K562 (cell line): ENCODE measurements around the gene PRODH. TPM values are rescaled to one million over a fixed set of nuclear protein-coding genes. Genes with fewer than 3 reads are reported as not detected.
A peak's percentile ranks its signal among the peaks of the same experiment; 100 is the strongest.

ENCODE experiments used
- CHCHD3 ChIP-seq: fragments of 250-450 bp; sonication (Bioruptor Pico); IDR thresholded peaks from 2 replicates; pipeline ENCODE4 v2.1.2; 2022; ENCODE audit warnings: mild to moderate bottlenecking
- FOXA1 ChIP-seq: fragments of 450-650 bp; IDR thresholded peaks from 2 replicates; pipeline ENCODE4 v1.6.1; 2016; ENCODE audit warnings: mild to moderate bottlenecking, borderline replicate concordance
- FOXM1 ChIP-seq, 2 experiments: fragments of 450-650 bp in 1 of 2; sonication (generic) in 1 of 2; formaldehyde crosslinking in 1 of 2; IDR thresholded peaks; 2 replicates each; pipeline versions ENCODE4 v1.6.1 to v1.9.0; 2017 to 2022; ENCODE audit warnings: low read depth in 2 of 2, mild to moderate bottlenecking in 2 of 2, missing genetic modification reagents in 1 of 2, moderate library complexity in 1 of 2
- GATAD2B ChIP-seq: fragments of 450-650 bp; IDR thresholded peaks from 2 replicates; pipeline ENCODE4 v1.6.1; 2017; ENCODE audit warnings: mild to moderate bottlenecking, borderline replicate concordance
- KLF13 ChIP-seq: fragments of 450-650 bp; IDR thresholded peaks from 2 replicates; pipeline ENCODE4 v1.6.1; 2016; ENCODE audit warnings: missing genetic modification characterization, low read depth, mild to moderate bottlenecking, missing compliant biosample characterization, moderate library complexity, borderline replicate concordance
- MAX ChIP-seq: sonication (generic); formaldehyde crosslinking; IDR thresholded peaks from 2 replicates; pipeline ENCODE4 v1.9.0; 2022; ENCODE audit warnings: mild to moderate bottlenecking, missing genetic modification reagents
- MBD2 ChIP-seq: sonication (generic); IDR thresholded peaks from 2 replicates; pipeline ENCODE4 v1.6.1; 2016; ENCODE audit warnings: low read depth, borderline replicate concordance
- POLR2H ChIP-seq: IDR thresholded peaks from 2 replicates; pipeline ENCODE4 v1.6.1; 2016; ENCODE audit warnings: missing genetic modification characterization, low read depth, mild to moderate bottlenecking, control low read depth, missing compliant biosample characterization, moderate library complexity
- SETDB1 ChIP-seq: IDR thresholded peaks from one replicate; pipeline ENCODE4 v1.6.1; 2012; ENCODE audit warnings: low read length, control low read depth, inconsistent platforms
- SREBF2 ChIP-seq: sonication (generic); formaldehyde crosslinking; IDR thresholded peaks from 2 replicates; pipeline ENCODE4 v1.4.0; 2020; ENCODE audit warnings: mild to moderate bottlenecking, missing genetic modification reagents
- TAF15 ChIP-seq: fragments of 200-400 bp; formaldehyde crosslinking; IDR thresholded peaks from 2 replicates; pipeline ENCODE4 v1.6.1; 2017; ENCODE audit warnings: mild to moderate bottlenecking, low read depth, low read length, moderate library complexity
- TSHZ1 ChIP-seq: fragments of 250-450 bp; sonication (Bioruptor Pico); IDR thresholded peaks from 2 replicates; pipeline ENCODE4 v1.4.0; 2020; ENCODE audit warnings: mild to moderate bottlenecking, moderate library complexity
- ZBTB9 ChIP-seq: fragments of 450-650 bp; formaldehyde crosslinking; IDR thresholded peaks from 2 replicates; pipeline ENCODE4 v1.4.0; 2020; ENCODE audit warnings: mild to moderate bottlenecking, moderate library complexity
- ZNF23 ChIP-seq: fragments of 250-450 bp; sonication (Bioruptor Pico); IDR thresholded peaks from 2 replicates; pipeline ENCODE4 v1.4.0; 2020; ENCODE audit warnings: mild to moderate bottlenecking
- ZNF398 ChIP-seq: fragments of 250-450 bp; sonication (Bioruptor Pico); IDR thresholded peaks from 2 replicates; pipeline ENCODE4 v1.8.0; 2021; ENCODE audit warnings: moderate library complexity, mild to moderate bottlenecking, inconsistent platforms
- ZNF592 ChIP-seq: fragments of 450-650 bp; IDR thresholded peaks from 2 replicates; pipeline ENCODE4 v1.6.1; 2017; ENCODE audit warnings: antibody characterized with exemption, mild to moderate bottlenecking
- polyA plus RNA-seq, 8 experiments: library from polyadenylated mRNA; depleted of rRNA in 4 of 8; stranded (reverse) in 5 of 8; unstranded in 3 of 8; fragments of >200 nt; fragmentation: Nextera tagmentation in 2 of 8; fragmentation: Illumina TruSeq in 1 of 8; extraction: Ambion mirVana in 2 of 8; extraction: Trizol in 1 of 8; gene quantifications; 2 replicates each; pipeline versions ENCODE4 v1.2.1 to v1.2.3, GENCODE V29; 2011 to 2014; ENCODE audit warnings: inconsistent platforms in 1 of 8, missing spikeins in 1 of 8
- total RNA-seq, 7 experiments: library from RNA; depleted of rRNA in 6 of 7; stranded (reverse); fragments of >200 nt in 6 of 7; fragmentation: Illumina TruSeq in 2 of 7; extraction: Trizol in 2 of 7; gene quantifications; 2 replicates each; pipeline versions ENCODE4 v1.2.1 to v1.2.3, GENCODE V29; 2011 to 2021; ENCODE audit warnings: low replicate concordance in 1 of 7

PRODH gene
- total and polyA plus RNA-seq, 9 of the 15 experiments (the other 6 are each of a cell fraction or from before 2014, with no cell fraction given): 0.07 to 0.11 TPM; not detected in 7

- TF ChIP-seq ZBTB9 (CRISPR knock-in tag) (no peak), MAX (CRISPR knock-in tag) (no peak), GATAD2B (no peak), SREBF2 (CRISPR knock-in tag) (no peak), FOXA1 (no peak), FOXM1 (IDR thresholded peaks at IDR 0.05; ENCODE audit: low read depth) (no peak), FOXM1 (CRISPR knock-in tag; IDR thresholded peaks at IDR 0.05; ENCODE audit: low read depth) (no peak), CHCHD3 (CRISPR knock-in tag) (no peak), SETDB1 (no peak), ZNF592 (no peak), TSHZ1 (CRISPR knock-in tag) (no peak), KLF13 (tag) (no peak), TAF15 (0 out of 2 replicates have a peak, but pooled peaks have one; percentile 74), MBD2 (no peak), ZNF398 (no peak), ZNF23 (CRISPR knock-in tag) (no peak), POLR2H (tag) (no peak)
These were observed 38.5 kb upstream of the PRODH start (continued) for GRCh38 chr22:18974477-18975180.
